ENCODE data around the gene NHS. TPM values are rescaled to one million over a fixed set of nuclear protein-coding genes. Genes with fewer than 3 reads are reported as not detected.

Gene NHS
- total RNA-seq, 1 experiment from 2014 or later = 2.2 TPM

DNA sequence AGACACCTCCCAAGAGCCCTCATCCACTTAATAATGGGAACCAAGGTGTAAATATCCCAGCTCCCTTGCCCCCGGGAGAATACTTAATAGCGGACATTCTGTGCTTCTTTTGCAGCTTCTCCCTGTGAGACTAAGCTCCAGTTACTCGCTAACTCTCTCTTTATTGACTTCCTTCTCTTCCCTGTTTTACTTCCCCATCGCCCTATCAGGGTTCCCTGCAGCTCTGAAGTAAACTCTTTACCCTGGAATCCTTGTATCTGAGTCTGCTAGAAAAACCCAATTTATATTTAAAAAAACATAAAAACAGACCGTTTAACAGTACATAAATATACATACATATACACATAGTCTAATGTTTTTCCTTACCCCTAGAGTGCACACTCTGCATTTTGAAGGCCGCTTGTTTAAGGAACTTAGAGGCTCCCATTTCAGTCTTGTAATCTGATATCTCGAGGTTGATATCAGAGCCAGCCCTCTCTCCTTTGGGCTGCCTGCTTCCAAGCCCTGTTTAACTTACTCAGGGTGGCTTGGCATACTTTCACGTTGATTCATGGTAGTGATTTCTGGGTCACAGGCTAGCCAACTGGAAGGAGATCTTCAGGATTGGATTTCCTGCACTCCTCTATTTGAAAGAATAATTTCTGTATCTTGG, 184.9 kb downstream of the NHS start:
- H3K9me3 Mint-ChIP-seq (ENCODE audit: unreplicated experiment) = no peaks in the 10 kb centered on the region
- POLR2A ChIA-PET = no interaction called here
- no TSS peak for BruUV-seq (replicated peaks)
- H3K27me3 ChIP-seq (replicated peaks; ENCODE audit: control insufficient read depth, insufficient read depth, low read length) = no peaks in the 10 kb centered on the region
- CTCF ChIA-PET = no interaction called here
- no peak for DNase-seq
- no peak overlapping the region for H3K4me3 Mint-ChIP-seq (ENCODE audit: unreplicated experiment)
- H3K4me3 ChIP-seq (ENCODE audit: low read depth, low read length) = no peak overlapping the region
- H3K27ac Mint-ChIP-seq (ENCODE audit: unreplicated experiment) = no peak overlapping the region
- H3K27me3 Mint-ChIP-seq (ENCODE audit: insufficient read depth, unreplicated experiment) = peaks cover 3% of the 10 kb centered on the region
- no peaks in the 10 kb centered on the region for H3K4me1 Mint-ChIP-seq (ENCODE audit: low read depth, unreplicated experiment)
- H3K4me1 ChIP-seq = no peaks in the 10 kb centered on the region
- TF ChIP-seq, protein P1, sequence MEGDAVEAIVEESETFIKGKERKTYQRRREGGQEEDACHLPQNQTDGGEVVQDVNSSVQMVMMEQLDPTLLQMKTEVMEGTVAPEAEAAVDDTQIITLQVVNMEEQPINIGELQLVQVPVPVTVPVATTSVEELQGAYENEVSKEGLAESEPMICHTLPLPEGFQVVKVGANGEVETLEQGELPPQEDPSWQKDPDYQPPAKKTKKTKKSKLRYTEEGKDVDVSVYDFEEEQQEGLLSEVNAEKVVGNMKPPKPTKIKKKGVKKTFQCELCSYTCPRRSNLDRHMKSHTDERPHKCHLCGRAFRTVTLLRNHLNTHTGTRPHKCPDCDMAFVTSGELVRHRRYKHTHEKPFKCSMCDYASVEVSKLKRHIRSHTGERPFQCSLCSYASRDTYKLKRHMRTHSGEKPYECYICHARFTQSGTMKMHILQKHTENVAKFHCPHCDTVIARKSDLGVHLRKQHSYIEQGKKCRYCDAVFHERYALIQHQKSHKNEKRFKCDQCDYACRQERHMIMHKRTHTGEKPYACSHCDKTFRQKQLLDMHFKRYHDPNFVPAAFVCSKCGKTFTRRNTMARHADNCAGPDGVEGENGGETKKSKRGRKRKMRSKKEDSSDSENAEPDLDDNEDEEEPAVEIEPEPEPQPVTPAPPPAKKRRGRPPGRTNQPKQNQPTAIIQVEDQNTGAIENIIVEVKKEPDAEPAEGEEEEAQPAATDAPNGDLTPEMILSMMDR (IDR thresholded peaks at IDR 0.05; ENCODE audit: insufficient read depth in 1 of 2, low read depth in 1 of 2, low read length in 1 of 2, severe bottlenecking in 1 of 2, unreplicated experiment in 1 of 2) = no peak
- H3K36me3 ChIP-seq (ENCODE audit: control insufficient read depth, insufficient read depth, low read length) = no peaks in the 10 kb centered on the region
- H3K36me3 Mint-ChIP-seq (ENCODE audit: insufficient read depth, unreplicated experiment) = no peaks in the 10 kb centered on the region
- no peaks in the 10 kb centered on the region for H3K9me3 ChIP-seq
- intact Hi-C loops (cut with micrococcal nuclease; ENCODE audit: unreplicated experiment) = no loop called here

DNA sequence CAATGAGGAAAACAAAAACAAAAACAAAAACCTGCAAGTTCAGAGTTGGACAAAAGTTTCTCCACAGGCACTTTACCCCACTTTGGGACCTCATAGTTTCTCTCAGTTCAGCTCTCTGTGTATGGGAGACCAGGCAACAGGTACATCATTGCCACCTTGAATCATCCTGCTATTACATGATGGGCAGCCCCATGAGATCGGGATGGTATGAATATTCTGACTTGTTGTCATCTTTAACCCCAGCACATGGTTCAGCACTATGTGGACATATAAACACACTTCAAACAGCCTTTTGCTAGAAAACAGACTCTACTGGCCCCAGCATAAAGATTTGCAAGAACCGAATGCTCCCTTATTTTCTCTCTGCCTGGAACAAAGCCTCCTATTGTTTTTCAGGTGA, 185.4 kb downstream of the NHS start:
- no TSS peak for BruUV-seq (replicated peaks)
- Histone ChIP-seq H3K4me3 (ENCODE audit: low read depth, low read length) (no peak overlapping the region), H3K4me1 (no peaks in the 10 kb centered on the region), H3K9me3 (no peaks in the 10 kb centered on the region), H3K36me3 (ENCODE audit: control insufficient read depth, insufficient read depth, low read length) (no peaks in the 10 kb centered on the region), H3K27me3 (replicated peaks; ENCODE audit: control insufficient read depth, insufficient read depth, low read length) (no peaks in the 10 kb centered on the region)
- ChIA-PET CTCF (no interaction called here), POLR2A (no interaction called here)
- DNase-seq = no peak
- intact Hi-C loops (cut with micrococcal nuclease; ENCODE audit: unreplicated experiment) = no loop called here
- no peaks in the 10 kb centered on the region for H3K9me3 Mint-ChIP-seq (ENCODE audit: unreplicated experiment)
- peaks cover 3% of the 10 kb centered on the region for H3K27me3 Mint-ChIP-seq (ENCODE audit: insufficient read depth, unreplicated experiment)
- TF ChIP-seq, protein P1 (IDR thresholded peaks at IDR 0.05; ENCODE audit: insufficient read depth in 1 of 2, low read depth in 1 of 2, low read length in 1 of 2, severe bottlenecking in 1 of 2, unreplicated experiment in 1 of 2) = no peak
- H3K27ac Mint-ChIP-seq (ENCODE audit: unreplicated experiment) = no peak overlapping the region
- H3K4me1 Mint-ChIP-seq (ENCODE audit: low read depth, unreplicated experiment) = no peaks in the 10 kb centered on the region
- H3K4me3 Mint-ChIP-seq (ENCODE audit: unreplicated experiment) = no peak overlapping the region
- no peaks in the 10 kb centered on the region for H3K36me3 Mint-ChIP-seq (ENCODE audit: insufficient read depth, unreplicated experiment)

DNA sequence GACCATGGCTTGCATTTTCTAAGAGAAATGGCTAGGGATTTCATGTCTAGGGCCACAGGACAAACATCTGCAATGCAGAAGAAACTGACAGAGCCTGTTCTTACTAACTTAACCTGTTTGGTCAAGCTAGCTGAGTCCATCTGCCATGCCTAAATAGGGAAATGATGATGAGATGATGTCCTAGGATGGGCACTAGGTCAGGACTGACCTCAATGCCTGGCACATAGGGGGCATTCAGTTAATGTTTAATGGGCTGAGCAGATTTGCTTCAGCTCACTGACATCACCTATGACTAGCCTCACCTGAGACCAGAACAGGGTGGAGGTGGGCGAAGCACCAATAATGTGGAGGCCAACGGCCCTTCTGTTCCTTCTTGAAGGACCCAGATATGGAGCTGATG, 188.1 kb downstream of the NHS start:
- Histone ChIP-seq H3K4me3 (ENCODE audit: low read depth, low read length) (no peak overlapping the region), H3K27me3 (replicated peaks; ENCODE audit: control insufficient read depth, insufficient read depth, low read length) (no peaks in the 10 kb centered on the region), H3K36me3 (ENCODE audit: control insufficient read depth, insufficient read depth, low read length) (no peaks in the 10 kb centered on the region), H3K4me1 (no peaks in the 10 kb centered on the region), H3K9me3 (no peaks in the 10 kb centered on the region)
- Mint-ChIP-seq H3K27me3 (ENCODE audit: insufficient read depth, unreplicated experiment) (peaks cover 3% of the 10 kb centered on the region), H3K4me1 (ENCODE audit: low read depth, unreplicated experiment) (no peaks in the 10 kb centered on the region), H3K36me3 (ENCODE audit: insufficient read depth, unreplicated experiment) (no peaks in the 10 kb centered on the region), H3K4me3 (ENCODE audit: unreplicated experiment) (no peak overlapping the region), H3K27ac (ENCODE audit: unreplicated experiment) (no peak overlapping the region), H3K9me3 (ENCODE audit: unreplicated experiment) (no peaks in the 10 kb centered on the region)
- ChIA-PET POLR2A (no interaction called here), CTCF (no interaction called here)
- TF ChIP-seq, protein P1 (IDR thresholded peaks at IDR 0.05; ENCODE audit: insufficient read depth in 1 of 2, low read depth in 1 of 2, low read length in 1 of 2, severe bottlenecking in 1 of 2, unreplicated experiment in 1 of 2) = no peak
- DNase-seq = no peak
- BruUV-seq (replicated peaks) = no TSS peak
- intact Hi-C loops (cut with micrococcal nuclease; ENCODE audit: unreplicated experiment) = no loop called here

Measured in Caco-2 (cell line).